ENCODE measurements around the gene AKT3.

- TF ChIP-seq POLR2A (IDR thresholded peaks at IDR 0.05) (no peak), CTCF (IDR thresholded peaks at IDR 0.05) (no peak)
Measured at GRCh38 chr1:243818978-243819377, 31.1 kb downstream of the AKT3 start.

All from vagina (tissue), 2 donors.